MM.1S (cell line): Measurements from ENCODE around the gene TMCO4.

Experiments
- EZH2 ChIP-seq: fragments of 300-600 bp; sonication (generic); optimal IDR thresholded peaks from 2 replicates; pipeline ENCODE3; 2017; ENCODE audit warnings: low read depth, mild to moderate bottlenecking, antibody characterized with exemption, low read length, mixed read lengths
- TF ChIP-seq, protein P1 (sequence below): fragments of 300-600 bp; sonication (generic); IDR thresholded peaks from 2 replicates; pipeline ENCODE4 v1.5.1; 2016; ENCODE audit warnings: antibody characterized with exemption, low read length, mixed read lengths

DNA sequence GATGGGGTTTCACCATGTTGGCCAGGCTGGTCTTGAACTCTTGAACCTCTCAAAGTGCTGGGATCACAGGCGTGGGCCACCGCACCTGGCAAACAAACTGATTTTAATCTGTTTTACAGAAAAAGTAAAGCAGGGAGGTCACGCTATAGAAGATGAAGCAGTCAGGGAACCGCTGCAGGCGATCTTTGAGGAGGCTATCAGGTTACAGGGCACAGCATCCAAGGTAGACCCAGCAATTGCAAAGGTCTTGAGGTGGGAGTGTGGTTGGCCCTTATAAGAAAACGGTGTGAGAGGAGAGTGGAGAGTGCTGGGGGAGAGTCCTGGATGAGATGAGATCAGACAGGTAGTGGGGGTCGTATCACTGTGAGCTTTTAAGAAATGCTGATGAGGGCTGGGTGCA lies 2.6 kb upstream of the TMCO4 start:
- TF ChIP-seq, protein P1, sequence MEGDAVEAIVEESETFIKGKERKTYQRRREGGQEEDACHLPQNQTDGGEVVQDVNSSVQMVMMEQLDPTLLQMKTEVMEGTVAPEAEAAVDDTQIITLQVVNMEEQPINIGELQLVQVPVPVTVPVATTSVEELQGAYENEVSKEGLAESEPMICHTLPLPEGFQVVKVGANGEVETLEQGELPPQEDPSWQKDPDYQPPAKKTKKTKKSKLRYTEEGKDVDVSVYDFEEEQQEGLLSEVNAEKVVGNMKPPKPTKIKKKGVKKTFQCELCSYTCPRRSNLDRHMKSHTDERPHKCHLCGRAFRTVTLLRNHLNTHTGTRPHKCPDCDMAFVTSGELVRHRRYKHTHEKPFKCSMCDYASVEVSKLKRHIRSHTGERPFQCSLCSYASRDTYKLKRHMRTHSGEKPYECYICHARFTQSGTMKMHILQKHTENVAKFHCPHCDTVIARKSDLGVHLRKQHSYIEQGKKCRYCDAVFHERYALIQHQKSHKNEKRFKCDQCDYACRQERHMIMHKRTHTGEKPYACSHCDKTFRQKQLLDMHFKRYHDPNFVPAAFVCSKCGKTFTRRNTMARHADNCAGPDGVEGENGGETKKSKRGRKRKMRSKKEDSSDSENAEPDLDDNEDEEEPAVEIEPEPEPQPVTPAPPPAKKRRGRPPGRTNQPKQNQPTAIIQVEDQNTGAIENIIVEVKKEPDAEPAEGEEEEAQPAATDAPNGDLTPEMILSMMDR: no peak
- no peak for TF ChIP-seq EZH2
